ENCODE results near the gene OSBPL3.

Gene OSBPL3

DNA sequence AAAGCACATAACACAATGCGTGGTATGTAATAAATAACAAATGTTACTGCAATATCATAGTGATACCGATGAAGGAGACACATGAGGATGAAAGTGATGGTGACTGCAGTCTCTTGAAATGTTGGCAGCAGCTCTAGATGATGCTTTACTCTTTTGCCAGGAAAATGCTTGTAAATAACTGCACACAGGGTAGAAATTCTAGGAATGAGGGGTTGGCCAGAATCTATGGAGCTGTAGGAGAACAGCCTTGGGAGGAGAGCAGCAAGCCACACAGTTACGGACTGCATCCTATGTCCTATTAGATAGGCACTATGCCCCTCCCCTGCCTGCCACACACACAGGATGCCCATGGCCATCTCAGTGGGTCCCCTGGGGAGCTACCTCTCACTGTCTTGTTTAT lies 125.1 kb downstream of the OSBPL3 start:
- no peak for DNase-seq

DNA sequence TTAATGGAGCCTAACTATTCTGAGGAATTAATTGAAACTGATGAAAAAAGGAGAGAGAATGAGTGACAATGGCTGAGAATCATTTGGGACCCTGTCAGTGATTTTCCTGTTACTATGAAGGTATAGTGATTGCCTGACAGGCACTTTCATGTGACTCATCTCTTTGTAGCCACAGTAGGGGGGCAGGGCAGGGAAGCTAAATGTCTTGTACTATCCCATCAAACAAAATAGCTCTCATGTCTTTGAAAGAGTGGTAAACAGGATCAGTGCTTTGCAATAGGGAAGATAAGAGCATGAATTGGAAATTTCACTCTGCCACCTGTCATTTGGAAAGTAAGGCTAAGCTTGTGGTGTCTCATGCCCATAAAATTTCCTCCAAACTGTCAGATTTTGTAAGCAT lies 128.2 kb downstream of the OSBPL3 start:
- DNase-seq = no peak

DNA sequence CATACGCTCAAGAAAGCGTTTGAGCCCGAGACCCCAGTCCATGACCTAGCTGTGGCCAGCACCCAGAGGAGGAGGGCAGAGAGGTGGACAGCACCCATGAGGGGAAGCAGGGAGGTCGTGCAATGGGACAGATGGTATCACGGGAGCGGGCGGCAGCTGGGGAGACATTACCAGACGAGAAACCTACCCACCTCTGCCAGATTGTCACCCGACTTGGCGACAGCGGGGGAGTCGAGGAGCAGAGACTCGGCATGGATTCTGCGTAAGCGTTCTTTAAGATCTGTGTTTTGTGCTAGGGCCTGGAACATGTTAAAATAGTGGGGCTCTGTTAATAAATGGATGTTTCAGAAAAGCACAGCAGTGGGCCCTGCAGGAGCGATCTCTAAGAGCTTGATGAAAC lies 131.1 kb downstream of the OSBPL3 start:
- DNase-seq = no peak

- DNase-seq = no peak
Observed at GRCh38 chr7:24847754-24848153, 132.2 kb downstream of the OSBPL3 start.

DNA sequence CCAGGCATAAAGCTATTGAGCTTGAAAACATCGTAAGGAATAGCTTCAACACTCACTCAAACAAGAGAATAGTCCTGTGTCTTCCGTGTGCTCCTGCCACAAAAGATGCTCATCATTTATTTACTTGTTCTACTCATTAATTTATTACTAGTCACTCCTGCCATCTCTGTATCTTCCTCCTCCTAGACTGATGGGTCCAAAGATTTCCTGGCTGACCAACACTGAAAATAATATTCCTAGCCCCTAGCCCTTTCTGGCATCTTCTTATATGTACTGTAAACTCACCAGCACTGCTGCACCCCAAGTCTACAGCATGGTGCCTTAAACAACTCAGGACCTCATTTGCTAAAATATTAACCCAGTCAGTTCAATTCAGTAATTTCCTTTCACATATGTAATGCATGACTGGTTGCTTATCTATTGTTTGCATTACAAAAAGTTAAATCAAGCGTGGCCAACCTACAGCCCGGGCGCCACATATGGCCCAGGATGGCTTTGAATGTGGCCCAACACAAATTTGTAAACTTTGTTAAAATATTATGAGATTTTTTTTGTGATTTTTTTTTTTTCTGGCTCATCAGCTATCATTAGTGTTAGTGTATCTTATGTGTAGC lies 136.1 kb downstream of the OSBPL3 start:
- DNase-seq = no peak

DNA sequence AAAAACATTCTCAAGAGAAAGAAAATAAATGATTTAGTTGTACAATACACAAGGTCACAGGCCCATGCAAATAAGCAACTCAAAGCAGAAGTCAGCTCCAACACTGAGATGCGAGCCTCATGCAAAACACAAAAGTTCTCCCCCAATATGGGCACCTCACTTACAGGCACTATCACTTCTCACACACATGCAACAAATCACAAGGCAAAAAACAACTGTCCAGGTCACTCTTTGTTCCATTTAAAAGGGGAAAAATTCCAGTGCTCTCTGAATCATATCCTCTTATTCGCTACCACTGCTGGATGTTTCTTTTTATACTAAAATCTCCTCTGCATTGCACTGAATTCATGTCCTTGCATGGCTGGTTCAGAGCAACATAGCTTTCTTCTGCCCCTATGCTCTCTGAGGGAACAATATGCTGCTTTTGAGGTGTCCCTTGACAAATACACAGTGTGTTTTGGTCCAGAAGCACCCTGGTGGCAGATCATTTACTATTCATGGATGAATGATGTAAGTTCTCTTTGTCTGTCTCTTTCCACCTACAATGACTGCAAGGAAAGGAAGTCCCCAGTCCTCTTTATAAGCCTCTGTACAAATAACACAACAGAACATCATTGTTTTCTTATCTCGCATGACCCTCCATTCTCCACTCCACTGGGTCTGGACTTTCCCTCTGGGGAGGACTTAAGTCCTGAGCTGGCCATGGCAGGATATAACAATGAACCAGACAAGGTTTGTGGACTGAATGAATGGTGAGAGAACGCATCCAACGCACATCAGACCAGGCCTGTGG lies 137.3 kb downstream of the OSBPL3 start:
- no peak for DNase-seq

GRCh38 chr7:24842029-24842428 lies 137.9 kb downstream of the OSBPL3 start:
- no peak for DNase-seq

DNA sequence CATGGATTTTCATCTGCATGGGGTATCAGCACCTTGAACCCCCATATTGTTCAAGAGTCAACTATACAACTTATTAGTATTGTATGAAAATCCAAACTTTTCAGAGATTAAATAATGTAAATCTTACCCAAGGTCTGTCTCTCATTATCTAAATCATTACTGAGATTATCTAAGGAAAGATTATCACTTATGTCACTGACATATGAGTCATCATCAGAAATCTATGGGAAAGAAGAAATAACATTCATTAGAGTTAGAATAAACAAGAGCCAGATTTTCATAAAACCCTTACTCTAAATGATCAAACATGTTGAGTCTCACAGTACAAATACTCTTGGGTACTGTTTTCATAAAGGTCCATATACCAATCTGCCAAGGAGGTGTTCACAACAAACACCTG lies 139.4 kb downstream of the OSBPL3 start:
- DNase-seq = no peak

DNA sequence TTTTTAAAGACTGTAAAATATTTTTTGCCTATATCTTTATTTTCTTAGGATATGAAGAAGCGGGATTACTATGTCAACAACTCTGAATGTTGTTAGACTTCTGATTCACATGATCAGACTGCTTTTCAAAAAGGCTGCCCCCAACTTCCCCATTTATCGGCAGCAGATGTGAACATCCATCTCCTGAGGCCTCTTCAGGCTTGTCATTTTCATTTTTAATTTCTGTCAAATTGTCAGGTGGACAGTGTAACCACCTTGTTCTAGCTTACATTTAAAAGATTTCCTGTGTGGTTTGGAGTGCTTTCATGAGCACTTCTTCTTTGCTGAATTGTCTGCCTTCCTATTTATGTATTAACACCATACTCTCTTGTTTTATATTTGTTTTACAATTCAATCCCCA lies 143.9 kb downstream of the OSBPL3 start:
- no peak for DNase-seq

GRCh38 chr7:24835643-24836042 lies 144.3 kb downstream of the OSBPL3 start:
- no peak for DNase-seq

GRCh38 chr7:24834128-24834798 lies 145.7 kb downstream of the OSBPL3 start:
- no peak for DNase-seq

DNA sequence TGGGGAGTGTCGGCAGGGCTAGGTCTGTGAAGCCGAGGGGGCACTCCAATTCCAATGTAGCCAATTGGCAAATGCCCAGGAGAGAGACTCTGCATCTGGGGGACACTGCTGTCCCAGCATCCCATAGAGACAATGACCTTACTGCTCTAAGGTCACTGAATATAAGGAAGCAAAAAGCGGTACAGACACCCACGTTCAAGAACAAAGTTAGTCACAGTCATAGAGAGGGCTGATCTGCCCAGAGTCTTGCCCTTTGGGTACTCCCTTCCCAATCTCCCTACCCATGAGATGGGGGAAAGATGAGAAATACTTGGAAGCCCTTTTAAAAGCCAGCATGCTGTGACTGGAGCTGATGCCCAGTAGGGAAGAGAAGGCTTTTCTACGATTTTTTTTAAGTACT lies 146.4 kb downstream of the OSBPL3 start:
- no peak for DNase-seq

- no peak for DNase-seq
Observed at GRCh38 chr7:24831240-24831639, 148.7 kb downstream of the OSBPL3 start.

- DNase-seq = no peak
Observed at GRCh38 chr7:24830440-24831050, 149.4 kb downstream of the OSBPL3 start.

DNA sequence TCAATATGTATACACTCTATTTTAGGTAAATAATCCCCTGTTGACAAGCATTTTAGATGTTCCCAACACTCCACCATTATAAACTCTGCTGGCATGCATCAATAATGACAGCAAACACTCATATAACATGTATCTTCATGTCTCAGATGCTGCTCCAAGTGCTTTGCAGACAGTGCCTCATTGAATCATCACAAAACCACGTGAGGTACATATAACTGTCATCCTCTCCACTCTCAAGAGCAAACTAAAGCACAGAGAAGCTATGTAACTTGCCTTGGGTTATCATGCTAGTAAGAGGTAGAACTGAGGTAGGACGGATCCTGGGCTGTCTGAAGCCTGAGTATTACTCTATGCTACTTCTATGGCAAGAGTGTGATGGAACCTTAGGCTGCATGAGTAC lies 150.2 kb downstream of the OSBPL3 start:
- no peak for DNase-seq

- DNase-seq = no peak
Observed at GRCh38 chr7:24828891-24829661, 150.9 kb downstream of the OSBPL3 start.

- no peak for DNase-seq
Observed at GRCh38 chr7:24827589-24827988, 152.4 kb downstream of the OSBPL3 start.

DNA sequence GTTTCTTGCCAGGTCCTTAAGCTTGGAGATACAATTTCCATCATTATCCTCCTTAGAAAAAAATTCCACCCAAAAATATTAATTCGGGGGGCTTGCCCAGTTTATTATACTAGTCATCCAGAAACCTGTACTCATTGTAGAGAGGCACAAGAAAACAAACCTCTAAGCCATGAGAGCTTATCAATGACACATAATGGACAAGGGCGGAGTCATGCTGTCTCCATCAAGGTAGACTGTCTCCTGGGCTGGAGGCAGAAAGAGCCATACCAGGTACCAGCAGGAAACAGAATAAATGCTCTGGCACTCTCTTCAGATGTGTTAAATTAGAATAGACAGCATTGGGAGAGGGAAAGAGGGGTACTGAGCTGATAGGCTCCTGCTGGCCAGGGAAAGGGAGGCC lies 153.0 kb downstream of the OSBPL3 start:
- DNase-seq = no peak

DNA sequence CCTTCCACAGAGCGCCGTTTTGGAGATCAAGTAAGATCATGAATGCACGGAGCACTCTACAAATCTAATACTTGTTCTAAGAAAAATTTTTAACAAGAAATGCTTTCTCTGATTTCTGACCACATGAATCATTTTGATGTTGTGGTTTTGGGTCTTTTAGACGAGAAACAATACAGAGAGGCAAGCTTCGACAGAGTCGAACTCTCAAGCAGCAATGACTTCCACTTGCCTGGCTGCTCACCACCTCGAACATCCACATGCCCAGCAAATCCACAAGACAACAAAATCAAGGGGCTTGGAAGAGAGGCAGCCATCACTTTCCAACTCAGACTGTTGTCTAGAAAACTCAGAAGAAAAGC lies 153.3 kb downstream of the OSBPL3 start:
- DNase-seq = no peak

DNA sequence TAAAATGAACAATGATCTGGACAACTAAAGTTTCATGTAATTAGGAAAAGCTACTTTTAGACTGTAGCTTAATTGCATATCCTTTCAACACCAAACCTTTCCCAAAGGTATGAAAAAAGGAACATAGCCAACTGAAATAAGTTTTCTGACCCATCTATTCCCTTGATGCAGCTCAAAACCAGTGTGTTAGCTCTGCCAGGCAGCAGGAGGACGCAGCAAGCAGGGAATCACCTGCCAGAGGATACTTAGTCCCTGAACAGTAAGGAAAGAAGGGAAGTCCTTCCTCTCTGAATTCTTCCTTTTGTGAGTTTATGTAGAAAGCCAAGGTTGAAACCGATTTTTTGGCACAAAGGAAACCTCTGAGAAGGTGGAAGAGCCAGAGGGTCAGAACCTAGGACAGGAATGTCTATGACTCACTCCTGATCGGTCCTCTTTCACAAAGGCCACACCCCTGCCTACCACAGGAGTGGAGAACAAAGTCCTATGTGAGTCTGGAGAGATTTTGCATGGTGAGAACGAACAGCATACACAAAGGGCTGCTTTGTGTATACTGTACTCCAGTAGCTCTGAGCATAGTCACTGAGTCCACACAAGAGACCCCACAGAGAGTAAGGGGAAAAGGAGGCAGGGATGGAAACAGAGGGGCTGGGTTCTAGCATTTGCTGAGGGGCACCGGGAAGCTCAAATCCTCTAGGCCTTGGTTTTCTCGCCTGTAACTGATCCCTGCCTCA lies 153.9 kb downstream of the OSBPL3 start:
- DNase-seq = no peak

DNA sequence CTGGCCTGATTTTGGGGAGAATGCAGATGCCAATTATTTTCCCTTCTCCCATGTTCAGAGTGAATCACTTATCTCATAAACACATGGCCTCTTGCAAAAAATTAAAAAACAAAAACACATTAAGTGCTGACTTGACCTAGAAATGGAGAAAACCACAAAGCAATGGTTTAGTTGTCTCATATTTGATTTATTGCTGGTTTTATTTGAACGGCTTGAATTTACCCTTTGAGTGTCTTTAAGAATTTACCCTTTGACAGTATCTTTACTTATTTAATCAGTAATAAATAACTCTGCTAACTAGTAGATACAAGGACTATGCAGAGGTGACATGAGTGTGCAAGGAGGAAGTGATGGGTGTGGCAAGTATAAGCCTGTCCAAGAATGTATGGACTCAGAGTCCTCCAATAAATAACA lies 154.6 kb downstream of the OSBPL3 start:
- DNase-seq = no peak

- DNase-seq = no peak
Observed at GRCh38 chr7:24824896-24825295, 155.1 kb downstream of the OSBPL3 start.

All from effector CD8-positive, alpha-beta T cell (primary cell).